Measurements from ENCODE around the gene FAM89B.

FAM89B gene

DNA sequence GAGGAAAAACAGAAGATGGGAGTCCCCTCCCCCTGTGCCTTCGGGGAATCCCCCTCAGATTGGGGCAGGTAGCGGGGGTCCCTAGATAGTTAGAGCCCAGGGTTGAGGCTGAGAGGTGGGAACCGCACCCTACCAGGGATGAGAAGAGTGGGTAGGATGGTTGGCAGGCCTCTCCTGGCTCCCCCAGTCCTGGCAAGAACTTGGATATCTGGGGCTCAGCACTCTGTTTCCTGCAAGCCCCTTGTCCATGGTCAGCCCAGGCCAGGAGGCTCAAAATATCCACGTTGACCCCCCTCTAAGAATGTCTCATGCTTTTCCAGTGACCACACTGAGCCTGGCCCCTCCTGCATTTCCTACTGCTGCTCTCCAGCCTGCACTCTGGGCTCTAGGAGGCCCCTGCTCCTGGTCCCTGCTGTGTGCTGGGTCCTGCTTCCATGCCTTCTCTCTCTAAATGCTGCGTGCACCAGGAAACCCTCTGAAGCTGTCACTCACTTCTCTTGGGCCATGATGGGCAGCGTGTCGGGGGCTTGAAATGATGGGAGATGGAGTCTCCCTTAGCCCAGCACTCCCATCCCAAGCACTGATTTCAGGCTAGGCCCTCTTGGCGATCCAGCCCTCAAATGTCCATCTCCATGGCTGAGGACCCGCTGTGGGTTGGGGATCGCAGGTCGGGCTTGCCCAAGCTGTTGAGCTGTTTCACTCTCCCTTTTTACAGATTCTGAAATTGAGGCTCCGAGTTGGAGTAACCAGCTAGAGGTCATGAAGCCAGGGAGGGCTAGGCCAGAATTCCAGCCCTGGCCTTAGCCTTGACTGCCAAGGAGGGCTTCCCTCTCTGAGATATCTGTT lies 39.6 kb downstream of the FAM89B start:
- H3K4me3 ChIP-seq = peak overlapping the region; percentile 83
- peak overlapping the region; percentile 16 to 93 for H3K27ac ChIP-seq
- TF ChIP-seq, protein P1, sequence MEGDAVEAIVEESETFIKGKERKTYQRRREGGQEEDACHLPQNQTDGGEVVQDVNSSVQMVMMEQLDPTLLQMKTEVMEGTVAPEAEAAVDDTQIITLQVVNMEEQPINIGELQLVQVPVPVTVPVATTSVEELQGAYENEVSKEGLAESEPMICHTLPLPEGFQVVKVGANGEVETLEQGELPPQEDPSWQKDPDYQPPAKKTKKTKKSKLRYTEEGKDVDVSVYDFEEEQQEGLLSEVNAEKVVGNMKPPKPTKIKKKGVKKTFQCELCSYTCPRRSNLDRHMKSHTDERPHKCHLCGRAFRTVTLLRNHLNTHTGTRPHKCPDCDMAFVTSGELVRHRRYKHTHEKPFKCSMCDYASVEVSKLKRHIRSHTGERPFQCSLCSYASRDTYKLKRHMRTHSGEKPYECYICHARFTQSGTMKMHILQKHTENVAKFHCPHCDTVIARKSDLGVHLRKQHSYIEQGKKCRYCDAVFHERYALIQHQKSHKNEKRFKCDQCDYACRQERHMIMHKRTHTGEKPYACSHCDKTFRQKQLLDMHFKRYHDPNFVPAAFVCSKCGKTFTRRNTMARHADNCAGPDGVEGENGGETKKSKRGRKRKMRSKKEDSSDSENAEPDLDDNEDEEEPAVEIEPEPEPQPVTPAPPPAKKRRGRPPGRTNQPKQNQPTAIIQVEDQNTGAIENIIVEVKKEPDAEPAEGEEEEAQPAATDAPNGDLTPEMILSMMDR (IDR thresholded peaks at IDR 0.05) = no peak
- DNase-seq (ENCODE audit: low spot score) = no peak

DNA sequence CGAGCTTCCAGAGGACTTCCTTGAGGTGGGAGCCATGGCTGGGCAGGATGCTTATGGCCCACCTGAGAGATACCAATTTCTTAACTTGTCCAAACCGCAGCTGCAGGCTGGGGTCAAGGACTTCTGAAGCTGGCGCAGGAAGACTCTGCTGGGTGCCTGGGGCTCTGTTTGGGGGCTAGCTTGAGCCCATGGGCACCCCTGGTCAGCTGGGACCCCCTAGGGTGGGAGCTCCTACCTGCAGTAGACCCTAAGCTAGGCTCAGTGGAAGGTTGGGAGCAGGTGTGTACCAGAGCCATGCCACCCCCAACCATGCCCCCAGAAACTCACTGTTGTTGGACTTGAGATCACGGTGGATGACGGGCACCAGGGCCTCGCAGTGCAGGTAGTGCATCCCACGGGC lies 40.4 kb downstream of the FAM89B start:
- peak overlapping the region in 1 of 2 donors; percentile 93 for H3K27ac ChIP-seq
- TF ChIP-seq, protein P1 (IDR thresholded peaks at IDR 0.05) = no peak
- peak overlapping the region; percentile 83 for H3K4me3 ChIP-seq
- DNase-seq (ENCODE audit: low spot score) = no peak

DNA sequence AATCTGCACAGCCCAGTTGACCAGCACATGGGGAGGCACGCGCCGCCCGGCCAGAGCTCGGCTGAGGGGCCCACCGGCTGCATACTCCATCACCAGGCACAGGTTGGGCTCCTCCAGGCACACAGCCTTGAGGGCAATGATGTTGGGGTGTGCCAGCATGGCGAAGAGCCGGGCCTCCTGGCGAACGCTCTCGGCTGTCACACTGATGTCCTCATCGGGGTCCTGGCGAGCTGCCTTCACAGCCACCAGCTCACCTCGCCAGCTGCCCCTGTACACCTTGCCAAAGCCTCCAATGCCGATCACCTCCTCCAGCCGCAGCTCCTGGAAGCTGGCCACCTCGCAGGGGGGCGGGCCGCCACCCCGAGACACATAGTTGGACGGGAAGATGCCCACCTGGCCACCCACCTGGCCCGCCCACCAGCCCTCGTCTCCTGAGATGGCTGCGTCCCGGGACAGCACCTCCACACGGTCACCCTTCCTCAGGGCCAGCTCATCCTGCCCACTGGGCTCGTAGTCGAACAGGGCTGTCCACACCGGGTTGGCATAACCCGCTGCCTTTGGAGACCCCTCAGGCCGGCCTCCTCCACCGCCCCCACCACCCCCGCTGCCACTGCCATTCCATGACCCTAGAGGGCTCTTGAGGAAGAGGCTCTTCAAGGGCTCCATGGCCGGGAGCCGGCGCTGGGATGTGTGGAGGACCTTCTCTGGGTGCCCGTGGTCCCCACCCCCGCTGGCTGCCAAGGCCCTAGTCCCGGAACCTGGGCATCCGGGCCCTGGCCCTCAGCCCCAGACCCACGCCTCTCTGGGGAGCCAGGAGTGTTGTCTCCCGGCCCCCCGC lies 41.0 kb downstream of the FAM89B start:
- H3K27ac ChIP-seq = peak overlapping the region; percentile 93 to 95
- DNase-seq (ENCODE audit: low spot score) = no peak
- TF ChIP-seq, protein P1 (IDR thresholded peaks at IDR 0.05) = no peak
- H3K4me3 ChIP-seq = peak overlapping the region; percentile 83

DNA sequence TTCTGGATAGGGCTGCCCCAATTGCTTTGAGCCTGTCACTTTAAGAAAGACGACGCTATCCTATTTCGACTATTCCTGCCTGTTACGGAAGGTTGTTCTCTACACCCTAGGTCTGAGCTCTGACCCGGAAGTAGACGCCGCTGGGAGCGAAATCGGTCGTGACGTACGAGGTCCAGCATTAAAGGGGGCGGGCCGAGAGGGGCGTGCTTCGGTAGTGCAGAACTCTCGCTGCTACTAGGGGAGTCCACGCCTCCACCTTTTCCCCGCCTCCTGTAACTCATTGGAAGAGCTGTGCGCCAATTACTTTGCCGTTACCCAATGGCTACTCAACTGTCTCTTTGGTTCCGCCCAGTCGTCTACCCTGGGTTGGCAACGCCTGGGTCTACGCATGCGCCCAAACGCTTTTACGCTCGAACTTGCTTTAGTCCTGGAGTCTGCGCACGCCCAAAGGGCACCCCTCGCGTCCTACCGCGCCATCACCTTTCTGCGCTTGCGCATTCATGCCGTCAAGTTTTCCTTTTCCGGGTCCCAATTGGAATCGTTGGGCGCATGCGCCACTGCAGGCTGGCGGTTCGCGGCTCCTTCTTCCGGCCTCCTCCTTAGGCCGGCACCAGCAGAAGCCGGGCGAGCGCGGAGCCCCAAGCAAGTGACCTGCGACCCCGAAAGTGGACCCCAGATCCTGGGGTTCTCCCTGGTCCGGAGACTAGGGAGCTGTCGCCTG lies 43.1 kb downstream of the FAM89B start, which contains the start of gene PCNX3:
Gene PCNX3, plus strand, starts transcription at position 548 of the 721 bp plus-strand sequence. CDS start 536 bp downstream, outside the sequence.
- H3K4me3 ChIP-seq = peak within 1 kb of the TSS; percentile 99
- TF ChIP-seq, protein P1 (IDR thresholded peaks at IDR 0.05) = no peak
- H3K27ac ChIP-seq = peak within 1 kb of the TSS; percentile 93 to 95
- DNase-seq (ENCODE audit: low spot score) = peak; percentile 100

DNA sequence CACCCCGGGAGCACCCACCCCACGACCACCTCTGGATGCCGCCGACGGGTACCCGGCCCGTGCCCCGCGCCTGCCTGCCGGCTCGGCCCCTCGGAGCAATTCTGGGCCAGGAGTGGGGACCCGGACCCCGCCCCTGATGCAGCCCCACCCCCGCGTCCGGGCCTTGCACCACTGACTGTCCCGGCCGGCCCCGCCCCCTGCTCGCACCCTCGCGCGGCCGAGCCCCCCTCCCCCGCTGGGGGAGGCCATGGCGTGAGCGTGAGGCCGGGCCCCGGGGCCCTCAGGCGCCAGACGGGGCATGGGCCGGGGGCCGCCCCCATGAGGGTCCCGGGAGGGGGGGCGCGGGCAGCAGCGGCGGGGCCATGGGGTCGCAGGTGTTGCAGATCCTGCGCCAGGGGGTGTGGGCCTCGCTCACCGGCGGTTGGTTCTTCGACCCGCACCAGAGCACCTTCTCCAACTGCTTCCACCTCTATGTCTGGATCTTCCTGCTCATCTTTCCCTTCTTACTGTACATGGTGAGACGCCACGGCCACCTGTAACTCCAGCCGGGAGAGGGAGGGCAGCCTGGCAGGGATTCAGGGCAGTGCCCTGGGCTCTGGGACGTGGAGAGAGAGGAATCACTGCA lies 43.7 kb downstream of the FAM89B start:
- TF ChIP-seq, protein P1 (IDR thresholded peaks at IDR 0.05) = no peak
- Histone ChIP-seq H3K4me3 (peak overlapping the region; percentile 99), H3K27ac (peak overlapping the region; percentile 68 to 93)
- no peak for DNase-seq (ENCODE audit: low spot score)

DNA sequence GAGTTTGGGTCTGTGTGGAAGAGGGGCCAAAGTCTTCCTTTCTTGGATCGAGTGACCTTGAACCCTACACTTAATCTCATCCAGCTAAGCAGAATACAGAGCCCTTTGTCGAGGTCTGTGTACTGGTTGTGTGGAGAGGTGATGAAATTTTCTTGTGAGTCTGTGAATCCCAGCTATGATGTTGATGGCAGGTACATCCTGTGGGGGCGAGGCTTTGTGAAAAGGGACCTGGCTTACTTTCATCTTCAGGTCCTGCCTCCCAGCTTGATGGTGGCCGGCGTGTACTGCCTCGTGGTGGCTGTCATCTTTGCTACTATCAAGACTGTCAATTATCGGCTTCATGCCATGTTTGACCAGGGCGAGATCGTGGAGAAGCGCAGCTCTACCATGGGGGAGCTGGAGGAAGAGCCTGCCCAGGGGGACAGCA lies 44.2 kb downstream of the FAM89B start:
- TF ChIP-seq, protein P1 (IDR thresholded peaks at IDR 0.05) = no peak
- peak overlapping the region in 1 of 2 donors; percentile 93 for H3K27ac ChIP-seq
- H3K4me3 ChIP-seq = peak overlapping the region; percentile 99
- DNase-seq (ENCODE audit: low spot score) = no peak

Measured in coronary artery (tissue), 2 donors.